Astrocyte of the spinal cord (primary cell): ENCODE measurements around the gene MARCHF3.

ENCODE experiments used
- DNase-seq: peaks from one replicate; pipeline ENCODE4 v3.0.0; 2011; ENCODE audit warnings: low read depth, low spot score
- H3K4me3 ChIP-seq: 2 replicates; pipeline ENCODE4 v1.5.1; 2011; ENCODE audit warnings: low read depth, mild to moderate bottlenecking, low read length, moderate library complexity
- CTCF ChIP-seq: IDR thresholded peaks from 2 replicates; pipeline ENCODE4 v1.5.1; 2012; ENCODE audit warnings: low read depth, mild to moderate bottlenecking, low read length, inconsistent platforms
- in situ Hi-C: cut with HindIII; loops from 2 replicates; pipeline ENCODE4 v1.10.0; 2017; ENCODE audit warnings: low sequenced_read_pairs

The MARCHF3 gene

GRCh38 chr5:127051591-127051990 is 21.2 kb upstream of the MARCHF3 start:
- H3K4me3 ChIP-seq = no peak overlapping the region
- in situ Hi-C loops = no loop called here
- DNase-seq = no peak
- TF ChIP-seq CTCF = no peak

DNA sequence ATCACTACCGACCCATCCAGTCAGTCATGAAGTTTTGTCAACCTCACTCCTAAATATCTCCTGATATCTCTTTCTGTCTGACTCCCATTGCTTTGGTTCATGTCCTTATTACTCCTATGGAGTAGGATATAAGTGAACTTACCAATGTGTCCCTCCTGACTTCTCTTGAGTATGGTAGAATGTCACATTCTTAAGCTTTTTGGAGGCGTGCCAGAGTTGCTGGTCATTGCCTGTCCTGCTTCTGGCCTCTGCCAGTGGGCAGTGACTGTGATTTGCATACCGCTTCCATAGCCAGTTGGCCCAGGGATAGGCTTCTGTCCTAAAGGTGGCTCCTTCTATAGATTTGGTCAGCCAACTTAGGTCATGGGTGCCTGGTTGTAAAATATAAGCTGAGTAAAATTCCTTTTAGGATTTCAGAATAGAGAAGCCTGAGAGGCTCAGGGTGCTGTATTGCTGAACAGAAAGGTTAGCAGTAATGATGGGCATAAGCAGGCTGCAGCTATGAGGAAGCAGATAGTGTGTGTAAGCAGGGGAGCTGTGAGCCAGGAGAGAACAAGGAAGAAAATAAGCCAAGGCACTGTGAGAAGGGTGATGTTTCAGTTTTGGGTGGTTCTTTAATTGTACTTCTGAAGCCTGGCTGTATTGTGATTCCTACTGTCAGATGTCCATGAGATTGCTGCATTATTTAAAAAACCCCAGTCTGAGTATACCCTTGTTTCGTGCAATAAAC is 16.1 kb upstream of the MARCHF3 start:
- no peak for TF ChIP-seq CTCF
- DNase-seq = no peak
- in situ Hi-C loops = no loop called here
- H3K4me3 ChIP-seq = no peak overlapping the region

DNA sequence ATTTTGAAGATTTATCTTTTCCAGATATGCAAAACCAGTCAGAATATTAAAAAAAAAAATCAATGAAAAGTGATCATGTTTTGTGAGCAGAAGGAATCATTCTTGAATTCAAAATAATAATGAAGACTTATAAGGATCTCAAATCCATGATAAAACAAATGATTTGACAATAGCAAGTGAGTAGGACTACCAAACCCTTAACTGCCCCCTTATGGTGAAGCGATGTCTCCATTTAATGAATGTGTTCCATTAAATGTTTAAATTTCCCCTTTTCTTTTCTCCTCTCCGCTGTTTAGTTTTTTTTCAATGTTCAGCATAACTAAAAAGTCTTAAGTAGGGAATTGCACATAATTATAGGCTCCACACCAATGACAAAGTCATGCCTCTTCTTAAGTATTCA is 12.2 kb upstream of the MARCHF3 start:
- H3K4me3 ChIP-seq = no peak overlapping the region
- in situ Hi-C loops = no loop called here
- peak; percentile 31 for TF ChIP-seq CTCF
- DNase-seq = peak; percentile 26

- peak; percentile 62 for DNase-seq
- H3K4me3 ChIP-seq = no peak overlapping the region
- TF ChIP-seq CTCF = no peak
- in situ Hi-C loops = no loop called here
These were observed 11.2 kb upstream of the MARCHF3 start for GRCh38 chr5:127041571-127041970.

- DNase-seq = peak; percentile 63
- in situ Hi-C loops = no loop called here
- TF ChIP-seq CTCF = no peak
- no peak overlapping the region for H3K4me3 ChIP-seq
These were observed 10.6 kb upstream of the MARCHF3 start for GRCh38 chr5:127040796-127041520.

- H3K4me3 ChIP-seq = no peak overlapping the region
- TF ChIP-seq CTCF = no peak
- DNase-seq = no peak
- in situ Hi-C loops = no loop called here
These were observed 8.2 kb upstream of the MARCHF3 start for GRCh38 chr5:127038550-127038949.
